A549 treated with CORT108297 at 1 μM for 4 hours (cell line): ENCODE measurements around the gene TP53INP2. TPM values are rescaled to one million over a fixed set of nuclear protein-coding genes. Genes with fewer than 3 reads are reported as not detected.

Experiments
- total RNA-seq: library from RNA; stranded (reverse); fragments of 200-300 nt; extraction: Qiagen RNA extraction; gene quantifications from 5 replicates; pipeline ENCODE4 v1.2.3, GENCODE V29; 2022

The TP53INP2 gene, protein sequence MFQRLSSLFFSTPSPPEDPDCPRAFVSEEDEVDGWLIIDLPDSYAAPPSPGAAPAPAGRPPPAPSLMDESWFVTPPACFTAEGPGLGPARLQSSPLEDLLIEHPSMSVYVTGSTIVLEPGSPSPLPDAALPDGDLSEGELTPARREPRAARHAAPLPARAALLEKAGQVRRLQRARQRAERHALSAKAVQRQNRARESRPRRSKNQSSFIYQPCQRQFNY
- total RNA-seq: 6.0 to 8.1 TPM (median 6.9 TPM) in 5 replicates

DNA sequence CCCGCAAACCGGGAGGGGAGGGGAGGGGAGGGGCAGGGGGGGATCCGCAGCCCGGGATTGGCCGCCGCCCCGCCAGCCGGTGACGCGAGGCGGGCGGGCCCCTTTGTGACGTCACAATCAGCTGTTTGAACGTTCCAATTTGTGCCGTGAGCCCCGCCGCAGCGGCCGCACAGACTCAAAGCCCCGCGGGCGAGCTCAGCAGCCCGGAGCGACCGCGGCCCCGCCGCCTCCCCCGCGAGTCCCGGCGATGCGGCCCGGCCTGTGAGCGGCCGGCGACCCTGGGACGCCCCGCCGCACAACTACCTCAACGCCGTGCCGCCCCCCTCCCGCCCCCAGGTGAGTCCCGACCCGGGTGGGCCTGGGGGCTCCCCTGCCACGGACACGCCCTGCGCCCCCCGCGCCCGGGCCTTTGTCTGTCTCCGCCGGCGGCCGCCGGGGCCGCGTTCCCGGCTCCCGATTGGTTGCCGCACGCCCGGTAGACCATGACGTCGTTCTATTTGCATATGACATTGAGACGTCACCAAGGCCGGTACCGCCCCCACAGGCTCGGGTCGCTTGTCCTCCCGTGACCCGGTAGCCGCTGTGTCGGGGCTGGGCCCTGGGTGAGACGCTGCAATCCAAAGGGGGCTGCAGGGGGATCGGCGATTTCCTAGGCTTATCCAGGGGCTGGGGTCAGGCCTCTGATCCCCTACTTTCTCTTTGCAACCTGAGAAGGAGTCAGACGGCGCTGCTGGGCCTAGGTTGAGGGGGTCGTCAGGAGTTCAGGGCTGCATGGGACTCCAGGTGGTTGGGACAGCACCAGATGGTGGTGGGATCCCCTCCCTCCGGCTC lies at the start of gene TP53INP2:
Gene TP53INP2, plus strand, starts transcription at position 168 of the 831 bp plus-strand sequence. CDS start 4,396 bp downstream, outside the sequence.

DNA sequence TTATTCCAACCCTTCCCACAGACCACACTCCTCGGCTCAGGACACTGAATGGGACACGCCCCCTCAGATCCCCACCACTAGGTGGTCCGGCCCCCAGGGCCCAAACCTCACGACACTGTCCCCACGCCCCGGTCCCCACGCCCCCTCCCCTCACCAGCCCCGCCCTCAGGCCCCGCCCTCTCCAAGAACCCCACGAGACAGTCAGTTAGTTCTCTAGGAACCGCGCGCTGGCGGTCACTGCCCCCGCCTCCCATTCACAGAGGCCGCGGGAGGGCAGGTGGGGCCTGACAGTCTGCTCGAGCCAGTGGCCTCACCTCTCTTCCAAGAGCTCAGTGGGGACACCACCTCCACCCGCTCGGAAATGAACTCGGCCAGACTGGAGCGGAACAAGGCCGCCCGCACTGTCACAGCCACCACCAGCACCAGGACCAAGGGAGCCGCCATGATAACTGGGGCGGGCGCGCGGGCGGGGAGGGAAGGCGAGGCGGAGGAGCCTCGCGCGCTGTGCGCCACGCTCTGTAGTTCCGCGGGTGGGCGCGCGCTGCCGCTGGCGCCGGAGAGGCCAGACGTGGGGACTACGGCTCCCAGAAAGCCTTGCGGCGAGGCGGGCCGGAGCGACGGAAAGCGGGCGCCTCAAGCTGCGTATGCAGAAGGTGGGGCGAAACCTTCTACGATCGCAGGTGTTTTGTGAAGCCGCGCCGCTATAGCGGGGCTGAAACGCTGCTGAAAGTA lies 27.3 kb upstream of the TP53INP2 start, which contains the start of gene PIGU:
Gene PIGU, minus strand, starts transcription at position 451 of the 732 bp plus-strand sequence. Its CDS starts 7 bp downstream, at position 444.

Other genes starting within 250 kb of the TP53INP2 start
- gene DYNLRB1, start 187.9 kb upstream of the TP53INP2 start, total RNA-seq: 227 to 240 TPM (median 231 TPM) in 5 replicates
- 16.6 to 31.0 TPM (median 26.7 TPM) in 5 replicates for gene MAP1LC3A, start 145.6 kb upstream of the TP53INP2 start, total RNA-seq
- gene PIGU, start 27.3 kb upstream of the TP53INP2 start, total RNA-seq: 23.3 to 31.6 TPM (median 28.6 TPM) in 5 replicates
- gene NCOA6, start 121.3 kb downstream of the TP53INP2 start, total RNA-seq: 17.2 to 22.2 TPM (median 18.1 TPM) in 5 replicates
- 5.6 to 8.2 TPM (median 7.5 TPM) in 5 replicates for gene GGT7, start 168.5 kb downstream of the TP53INP2 start, total RNA-seq
- gene ACSS2, start 172.3 kb downstream of the TP53INP2 start, total RNA-seq: 7.8 to 9.8 TPM (median 8.8 TPM) in 5 replicates